GM19438 (cell line): ENCODE measurements around the gene PRSS16.
"Not testable (repeated sequence)": the region's sequence is repeated elsewhere in the genome, so short reads cannot be mapped to it uniquely, and the experiment has no call there.

Source experiments
- ATAC-seq: cut with Tn5 transposase; IDR thresholded peaks from one replicate; pipeline ENCODE4 v1.9.1; 2021; ENCODE audit warnings: low read depth; ENCODE audit not compliant: unreplicated experiment

PRSS16 gene

GRCh38 chr6:27242589-27243265 is 4.8 kb upstream of the PRSS16 start:
- no peak for ATAC-seq

GRCh38 chr6:27248783-27249182 is 1.3 kb downstream of the PRSS16 start:
- ATAC-seq = no peak

DNA sequence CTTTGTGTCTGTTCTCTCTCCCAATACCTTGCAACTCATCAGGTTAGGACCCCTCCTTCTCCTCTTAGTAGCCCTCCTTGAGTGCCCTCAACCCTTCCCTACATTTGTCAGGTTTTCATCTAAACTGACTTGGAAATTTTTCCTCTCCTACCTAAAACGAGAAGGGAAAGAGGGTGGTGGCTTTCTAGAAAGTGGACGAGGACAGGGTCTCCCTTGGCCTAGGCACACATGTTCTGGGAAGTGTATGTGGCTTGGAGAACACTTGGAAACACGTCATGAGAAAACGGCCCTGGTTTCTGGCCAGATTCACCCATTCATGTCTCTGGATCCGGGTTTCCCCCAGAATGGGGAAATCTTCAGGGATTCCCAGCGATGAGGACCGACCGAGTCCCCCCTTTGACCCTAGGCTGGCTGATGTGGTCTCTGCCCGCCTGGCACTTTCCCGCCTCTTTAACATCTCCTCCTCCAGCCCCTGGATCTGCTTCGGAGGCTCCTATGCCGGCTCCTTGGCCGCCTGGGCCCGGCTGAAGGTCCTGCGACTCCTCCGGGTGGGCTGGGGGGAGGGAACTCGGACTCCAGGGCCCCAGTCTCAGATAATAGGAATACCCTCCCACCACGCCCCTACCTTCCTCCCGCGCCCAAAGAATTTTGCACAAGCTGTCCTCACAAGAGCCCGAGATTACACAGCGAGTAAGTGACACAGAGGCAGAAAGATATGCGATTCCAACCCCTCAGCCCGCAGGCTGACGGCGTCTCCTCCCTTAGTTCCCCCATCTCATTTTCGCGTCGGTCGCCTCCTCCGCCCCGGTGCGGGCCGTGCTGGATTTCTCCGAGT is 3.0 kb downstream of the PRSS16 start:
- ATAC-seq = no peak

DNA sequence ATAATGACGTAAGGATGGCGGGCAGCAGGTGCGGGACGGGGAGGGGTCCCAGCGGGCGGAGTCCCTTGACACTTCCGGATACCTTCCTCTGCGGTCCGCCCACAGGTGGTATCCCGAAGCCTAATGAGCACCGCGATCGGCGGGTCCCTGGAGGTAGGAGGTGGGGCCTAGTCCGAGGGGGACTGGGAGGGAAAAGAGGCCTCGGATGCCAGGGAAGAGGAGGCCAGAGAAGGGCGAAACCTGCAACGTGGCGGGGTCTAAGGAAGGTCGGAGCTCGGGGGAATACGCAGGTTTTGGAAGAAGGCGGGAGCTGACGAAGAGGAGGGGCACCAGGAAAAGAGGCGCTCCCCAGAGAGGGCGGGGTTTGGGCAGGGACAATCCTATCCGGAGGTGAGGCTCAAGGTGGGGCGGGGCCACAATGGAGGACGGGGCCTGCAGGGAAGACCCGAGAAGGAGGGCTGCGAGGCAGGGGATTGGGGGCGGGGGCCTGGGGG is 3.7 kb downstream of the PRSS16 start:
- peak; percentile 83 for ATAC-seq

DNA sequence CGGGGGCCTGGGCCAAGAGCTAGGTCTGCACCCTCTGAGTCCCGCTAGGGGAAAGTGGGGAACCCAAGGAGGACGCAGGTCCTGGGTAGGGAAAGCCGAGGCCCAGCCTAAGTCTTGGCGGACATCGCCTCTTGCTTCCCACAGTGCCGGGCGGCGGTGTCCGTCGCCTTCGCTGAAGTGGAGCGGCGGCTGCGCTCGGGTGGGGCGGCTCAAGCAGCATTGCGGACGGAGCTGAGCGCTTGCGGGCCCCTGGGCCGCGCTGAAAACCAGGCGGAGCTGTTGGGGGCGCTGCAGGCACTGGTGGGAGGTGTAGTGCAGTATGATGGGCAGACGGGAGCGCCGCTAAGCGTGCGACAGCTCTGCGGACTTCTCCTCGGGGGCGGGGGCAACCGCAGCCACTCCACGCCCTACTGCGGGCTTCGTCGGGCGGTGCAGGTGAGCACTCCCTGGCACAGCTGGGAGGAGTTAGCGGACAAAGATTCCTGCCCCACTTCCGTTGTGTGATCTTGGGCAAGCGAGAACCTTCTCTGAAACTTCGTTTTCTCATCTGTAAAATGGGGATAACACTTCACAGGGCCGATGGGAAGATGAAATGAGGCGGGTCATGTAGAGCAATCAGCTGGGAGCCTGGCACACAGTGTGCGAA is 4.2 kb downstream of the PRSS16 start:
- ATAC-seq = peak; percentile 76

GRCh38 chr6:27254566-27254965 is 7.1 kb downstream of the PRSS16 start:
- ATAC-seq = no peak

- ATAC-seq = no peak
These were observed 8.4 kb downstream of the PRSS16 start for GRCh38 chr6:27255866-27256265.

DNA sequence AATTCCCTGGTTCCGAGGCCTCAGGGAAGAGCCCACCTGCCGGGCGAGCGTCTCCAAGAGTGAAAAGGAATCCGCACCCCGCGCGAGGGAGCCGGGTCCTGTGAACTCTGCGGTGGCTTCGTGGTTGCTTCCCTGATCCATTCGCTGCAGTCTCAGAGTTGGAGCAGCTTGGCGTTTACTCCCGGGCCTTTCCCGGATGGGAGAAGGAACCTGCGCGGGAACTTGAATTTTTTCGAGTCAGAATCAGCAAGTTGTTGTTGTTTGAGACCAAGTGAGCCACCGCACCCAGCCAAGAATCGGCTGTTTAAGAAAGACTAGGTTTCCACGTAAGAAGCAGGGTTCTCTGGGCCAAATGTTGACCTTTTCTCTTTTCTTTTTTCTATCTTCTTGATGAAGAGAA is 12.9 kb downstream of the PRSS16 start:
- ATAC-seq = no peak

- ATAC-seq = no peak
These were observed 13.4 kb downstream of the PRSS16 start for GRCh38 chr6:27260836-27261375.

DNA sequence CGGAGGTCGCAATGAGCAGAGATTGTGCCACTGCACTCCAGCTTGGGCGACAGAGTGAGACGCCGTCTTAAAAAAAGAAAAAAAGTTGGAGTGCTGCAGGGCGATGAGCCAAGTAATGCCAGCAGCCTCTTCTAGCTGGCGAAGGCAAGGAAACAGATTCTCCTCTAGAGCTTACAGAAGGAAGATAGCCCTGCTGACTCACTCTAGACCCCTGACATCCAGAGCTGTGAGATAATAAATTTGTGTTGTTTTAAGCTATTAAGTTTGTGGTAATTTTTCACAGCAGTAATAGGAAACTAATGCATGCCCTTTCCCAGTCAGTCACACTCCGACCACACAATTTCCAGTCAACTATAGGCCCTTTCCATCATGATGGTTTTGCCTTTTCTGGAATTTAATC is 16.4 kb downstream of the PRSS16 start:
- ATAC-seq = no peak

- not testable (repeated sequence) for ATAC-seq
These were observed 19.5 kb downstream of the PRSS16 start for GRCh38 chr6:27267003-27267402.

DNA sequence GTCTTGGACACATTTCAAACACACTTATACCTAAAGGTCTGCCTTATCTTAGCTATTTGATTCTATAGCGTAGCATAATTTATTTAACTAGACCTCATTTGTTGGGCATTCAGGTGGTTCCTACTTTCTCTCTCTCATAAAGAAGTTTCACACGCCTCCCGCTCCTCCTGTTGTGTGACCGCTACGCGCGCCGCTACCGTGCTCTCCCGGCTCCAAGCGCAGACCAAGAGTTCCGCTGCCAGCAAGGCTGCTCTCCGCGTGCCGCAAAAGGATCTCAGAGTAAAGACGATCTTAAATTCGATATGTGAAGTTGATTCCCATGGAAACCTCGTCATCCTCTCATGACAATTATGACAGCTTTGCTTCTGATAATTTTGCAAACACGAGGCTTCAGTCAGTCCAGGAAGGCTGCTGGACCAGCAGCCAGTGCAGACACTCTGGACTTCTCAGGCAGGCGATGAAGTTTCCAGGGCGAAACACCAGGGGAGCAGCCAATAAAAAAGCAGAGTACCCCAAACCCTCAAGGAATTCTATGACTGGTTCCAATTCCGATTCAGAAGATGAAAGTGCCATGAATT is 20.4 kb downstream of the PRSS16 start:
- no peak for ATAC-seq

GRCh38 chr6:27268803-27269202 is 21.3 kb downstream of the PRSS16 start:
- ATAC-seq = no peak

DNA sequence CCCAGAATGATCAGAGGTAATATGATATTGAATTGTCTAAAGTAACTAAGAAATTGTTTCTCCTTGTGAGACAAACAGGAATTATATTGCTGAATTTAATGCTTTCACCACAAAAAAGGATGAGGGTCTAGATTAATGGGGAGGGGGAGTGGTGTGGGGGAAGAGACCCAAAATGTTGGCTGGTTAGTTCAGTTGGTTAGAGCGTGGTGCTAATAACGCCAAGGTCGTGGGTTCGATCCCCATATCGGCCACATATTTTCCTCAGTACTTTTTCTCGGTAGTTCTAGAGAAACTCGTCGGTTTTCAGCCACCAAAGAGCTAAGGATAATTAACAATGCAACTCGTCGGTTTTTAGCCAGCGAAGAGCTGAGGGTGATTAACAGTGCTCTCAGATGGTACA is 26.3 kb downstream of the PRSS16 start:
- ATAC-seq = no peak

GRCh38 chr6:27275025-27275956 is 27.8 kb downstream of the PRSS16 start:
- ATAC-seq = no peak

DNA sequence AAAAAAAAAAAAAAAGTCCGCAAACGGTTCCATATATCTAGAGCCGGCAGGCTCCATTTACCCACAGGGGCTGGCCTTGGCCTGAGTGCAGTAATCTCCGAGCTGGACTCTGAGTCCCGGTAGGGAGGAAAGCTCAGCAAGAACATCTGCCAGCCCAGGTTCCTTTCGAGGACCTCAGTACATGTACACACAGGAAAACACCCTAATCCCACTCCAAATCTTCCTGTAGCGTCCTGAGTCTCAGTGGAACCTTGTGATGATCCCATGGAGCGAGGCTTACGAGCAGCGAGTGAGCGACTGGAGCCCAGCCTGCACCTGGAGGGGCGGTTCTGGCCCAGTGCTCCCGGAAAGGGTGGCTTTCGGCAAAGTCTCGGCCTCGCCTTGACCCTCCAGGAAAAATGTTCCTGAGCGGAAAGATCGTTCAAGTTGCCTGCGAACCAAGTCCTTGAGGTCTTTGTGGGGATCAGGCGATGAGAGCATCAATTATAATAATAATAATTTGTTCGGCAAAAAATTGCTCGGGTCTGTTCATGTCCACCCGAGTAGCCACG is 32.1 kb downstream of the PRSS16 start:
- ATAC-seq = no peak

- ATAC-seq = no peak
These were observed 32.6 kb downstream of the PRSS16 start for GRCh38 chr6:27280064-27280539.

GRCh38 chr6:27280540-27281000 is 33.1 kb downstream of the PRSS16 start:
- no peak for ATAC-seq

GRCh38 chr6:27281105-27281539 is 33.6 kb downstream of the PRSS16 start:
- no peak for ATAC-seq
